ENCODE data around the gene DCUN1D3.
A peak's percentile ranks its signal among the peaks of the same experiment; 100 is the strongest.

The DCUN1D3 gene

DNA sequence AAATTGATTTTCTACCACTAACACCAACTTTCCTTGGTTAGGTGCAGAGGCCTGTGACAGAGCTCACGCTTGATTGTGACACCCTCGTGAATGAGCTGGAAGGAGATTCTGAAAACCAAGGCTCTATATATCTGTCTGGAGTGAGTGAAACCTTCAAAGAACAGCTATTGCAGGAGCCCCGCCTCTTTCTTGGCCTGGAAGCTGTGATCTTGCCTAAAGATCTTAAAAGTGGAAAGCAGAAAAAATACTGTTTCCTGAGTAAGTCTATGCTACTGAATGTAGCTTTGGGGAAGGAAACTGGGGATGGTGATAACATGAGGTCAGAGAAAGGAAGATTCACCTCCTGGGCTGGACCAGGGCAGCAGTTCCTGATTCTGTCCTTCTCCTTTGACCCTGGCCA lies 55.6 kb downstream of the DCUN1D3 start:
- Histone ChIP-seq H3K36me3 (ENCODE audit: control insufficient read depth, insufficient read depth, low read length) (no peaks in the 10 kb centered on the region), H3K4me3 (ENCODE audit: insufficient read depth, low read depth, low read length, poor library complexity, severe bottlenecking) (no peak overlapping the region), H3K9me3 (ENCODE audit: control insufficient read depth, low read length) (no peaks in the 10 kb centered on the region), H3K4me1 (ENCODE audit: control insufficient read depth, insufficient read depth, low read length, poor library complexity, severe bottlenecking) (no peaks in the 10 kb centered on the region), H3K27ac (ENCODE audit: insufficient read depth, low read length, poor library complexity, severe bottlenecking) (no peak overlapping the region), H3K27me3 (replicated peaks; ENCODE audit: control insufficient read depth, insufficient read depth, low read length, poor library complexity, severe bottlenecking) (no peaks in the 10 kb centered on the region)
- peak in 1 of 3 donors; percentile 4 for DNase-seq

DNA sequence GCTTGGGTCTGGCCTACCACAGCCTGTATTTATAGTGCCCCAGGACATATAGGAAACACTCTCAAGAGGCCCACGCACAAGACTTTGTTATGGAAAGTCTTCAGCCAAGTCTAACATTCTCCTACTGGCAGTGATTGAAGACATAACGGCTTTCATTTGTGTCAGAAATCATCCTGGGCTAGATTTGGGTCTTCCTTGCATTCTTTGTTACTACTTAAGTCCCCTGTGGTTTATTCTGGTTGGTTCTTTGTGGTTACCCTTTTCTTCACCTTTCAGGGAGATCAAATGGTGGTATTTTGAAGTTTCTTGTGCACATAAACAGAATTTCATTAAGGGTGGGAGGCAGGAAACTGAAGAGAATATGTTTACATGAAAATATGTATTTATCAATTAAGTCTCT lies 56.1 kb downstream of the DCUN1D3 start:
- Histone ChIP-seq H3K4me3 (ENCODE audit: insufficient read depth, low read depth, low read length, poor library complexity, severe bottlenecking) (no peak overlapping the region), H3K36me3 (ENCODE audit: control insufficient read depth, insufficient read depth, low read length) (no peaks in the 10 kb centered on the region), H3K27me3 (replicated peaks; ENCODE audit: control insufficient read depth, insufficient read depth, low read length, poor library complexity, severe bottlenecking) (no peaks in the 10 kb centered on the region), H3K27ac (ENCODE audit: insufficient read depth, low read length, poor library complexity, severe bottlenecking) (no peak overlapping the region), H3K4me1 (ENCODE audit: control insufficient read depth, insufficient read depth, low read length, poor library complexity, severe bottlenecking) (no peaks in the 10 kb centered on the region), H3K9me3 (ENCODE audit: control insufficient read depth, low read length) (no peaks in the 10 kb centered on the region)
- DNase-seq: no peak

DNA sequence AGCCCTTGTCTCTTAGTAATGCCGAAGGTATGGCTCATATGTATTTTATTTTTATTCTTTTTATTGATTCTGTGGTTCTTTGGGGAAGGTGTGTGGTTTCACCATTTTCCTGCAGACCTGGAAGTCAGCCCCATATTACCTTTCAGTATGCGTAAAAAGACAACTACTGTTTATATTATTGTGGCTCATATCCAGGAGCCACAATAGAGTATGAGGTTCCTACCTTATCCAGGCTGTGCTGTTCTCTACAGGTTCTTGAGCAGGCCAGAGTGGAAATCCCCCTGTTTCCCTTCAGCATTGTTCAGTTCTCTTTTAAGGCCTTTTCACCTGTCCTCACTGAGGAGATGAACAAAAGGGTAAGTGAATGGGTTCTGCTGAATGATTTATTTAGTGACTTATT lies 60.7 kb downstream of the DCUN1D3 start:
- DNase-seq: no peak
- H3K27me3 ChIP-seq (replicated peaks; ENCODE audit: control insufficient read depth, insufficient read depth, low read length, poor library complexity, severe bottlenecking): no peaks in the 10 kb centered on the region
- H3K36me3 ChIP-seq (ENCODE audit: control insufficient read depth, insufficient read depth, low read length): no peaks in the 10 kb centered on the region
- no peak overlapping the region for H3K27ac ChIP-seq (ENCODE audit: insufficient read depth, low read length, poor library complexity, severe bottlenecking)
- no peak overlapping the region for H3K4me3 ChIP-seq (ENCODE audit: insufficient read depth, low read depth, low read length, poor library complexity, severe bottlenecking)
- H3K9me3 ChIP-seq (ENCODE audit: control insufficient read depth, low read length): no peaks in the 10 kb centered on the region
- no peaks in the 10 kb centered on the region for H3K4me1 ChIP-seq (ENCODE audit: control insufficient read depth, insufficient read depth, low read length, poor library complexity, severe bottlenecking)

DNA sequence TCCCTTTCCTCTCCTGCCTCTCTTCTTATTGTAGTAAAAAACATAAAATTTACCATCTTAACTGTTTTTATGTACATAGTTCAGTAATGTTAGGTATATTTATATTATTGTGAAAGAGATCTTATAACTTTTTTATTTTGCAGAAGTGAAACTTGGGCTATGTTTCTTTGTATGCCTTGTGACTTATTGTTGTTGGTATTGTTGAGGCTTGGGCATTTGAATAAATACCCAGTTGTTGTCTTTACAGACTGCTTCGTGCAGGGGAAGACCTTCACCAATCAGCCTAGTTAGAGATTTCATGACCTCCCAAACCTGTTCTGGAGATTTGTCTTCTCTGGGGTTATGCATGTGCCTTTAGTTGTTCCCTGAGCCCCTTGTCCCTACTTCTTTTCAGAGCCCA lies 61.9 kb downstream of the DCUN1D3 start:
- Histone ChIP-seq H3K27ac (ENCODE audit: insufficient read depth, low read length, poor library complexity, severe bottlenecking) (no peak overlapping the region), H3K9me3 (ENCODE audit: control insufficient read depth, low read length) (no peaks in the 10 kb centered on the region), H3K36me3 (ENCODE audit: control insufficient read depth, insufficient read depth, low read length) (no peaks in the 10 kb centered on the region), H3K4me3 (ENCODE audit: insufficient read depth, low read depth, low read length, poor library complexity, severe bottlenecking) (no peak overlapping the region), H3K27me3 (replicated peaks; ENCODE audit: control insufficient read depth, insufficient read depth, low read length, poor library complexity, severe bottlenecking) (no peaks in the 10 kb centered on the region), H3K4me1 (ENCODE audit: control insufficient read depth, insufficient read depth, low read length, poor library complexity, severe bottlenecking) (no peaks in the 10 kb centered on the region)
- DNase-seq: no peak

DNA sequence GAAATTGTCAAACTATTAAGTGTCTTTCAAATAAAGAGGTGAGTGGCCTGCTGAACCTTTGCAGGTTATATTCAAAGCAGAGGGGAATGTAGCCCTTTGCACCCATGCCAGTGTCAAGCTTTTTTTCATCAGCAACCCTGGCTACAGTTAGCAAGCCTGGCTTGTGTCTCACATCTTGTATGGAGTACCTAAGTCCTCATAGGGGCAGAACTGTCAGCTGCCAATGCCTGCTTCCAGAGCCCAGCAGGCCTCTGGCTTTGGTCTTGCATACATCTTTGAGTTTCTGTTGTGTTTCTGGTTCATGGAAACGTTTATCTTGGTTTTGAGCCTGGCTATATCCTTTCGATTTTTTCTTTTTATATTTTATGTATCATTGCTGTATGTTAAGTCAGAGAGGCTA lies 67.1 kb downstream of the DCUN1D3 start:
- Histone ChIP-seq H3K9me3 (ENCODE audit: control insufficient read depth, low read length) (no peaks in the 10 kb centered on the region), H3K4me1 (ENCODE audit: control insufficient read depth, insufficient read depth, low read length, poor library complexity, severe bottlenecking) (no peaks in the 10 kb centered on the region), H3K36me3 (ENCODE audit: control insufficient read depth, insufficient read depth, low read length) (no peaks in the 10 kb centered on the region), H3K4me3 (ENCODE audit: insufficient read depth, low read depth, low read length, poor library complexity, severe bottlenecking) (no peak overlapping the region), H3K27ac (ENCODE audit: insufficient read depth, low read length, poor library complexity, severe bottlenecking) (no peak overlapping the region), H3K27me3 (replicated peaks; ENCODE audit: control insufficient read depth, insufficient read depth, low read length, poor library complexity, severe bottlenecking) (no peaks in the 10 kb centered on the region)
- DNase-seq: no peak

DNA sequence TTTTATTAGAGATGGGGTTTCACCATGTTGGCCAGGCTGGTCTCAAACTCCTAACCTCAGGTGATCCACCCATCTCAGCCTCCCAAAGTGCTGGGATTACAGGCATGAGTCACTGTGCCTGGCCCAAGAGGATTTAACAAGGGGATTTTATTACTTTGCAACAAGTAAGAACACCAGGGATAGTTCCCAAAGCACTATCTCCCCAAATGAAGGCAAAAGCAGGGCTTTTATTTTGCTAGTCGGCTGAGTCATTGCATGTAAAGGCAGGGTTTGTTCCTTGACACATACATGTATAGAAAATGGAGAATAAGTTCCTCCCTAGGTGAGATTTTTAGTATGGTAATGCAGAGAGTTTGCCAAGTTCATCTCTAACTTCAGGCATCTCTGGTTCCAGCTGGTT lies 69.8 kb downstream of the DCUN1D3 start:
- no peak for DNase-seq
- no peak overlapping the region for H3K27ac ChIP-seq (ENCODE audit: insufficient read depth, low read length, poor library complexity, severe bottlenecking)
- H3K27me3 ChIP-seq (replicated peaks; ENCODE audit: control insufficient read depth, insufficient read depth, low read length, poor library complexity, severe bottlenecking): no peaks in the 10 kb centered on the region
- H3K36me3 ChIP-seq (ENCODE audit: control insufficient read depth, insufficient read depth, low read length): no peaks in the 10 kb centered on the region
- H3K4me3 ChIP-seq (ENCODE audit: insufficient read depth, low read depth, low read length, poor library complexity, severe bottlenecking): no peak overlapping the region
- no peaks in the 10 kb centered on the region for H3K9me3 ChIP-seq (ENCODE audit: control insufficient read depth, low read length)
- no peaks in the 10 kb centered on the region for H3K4me1 ChIP-seq (ENCODE audit: control insufficient read depth, insufficient read depth, low read length, poor library complexity, severe bottlenecking)

DNA sequence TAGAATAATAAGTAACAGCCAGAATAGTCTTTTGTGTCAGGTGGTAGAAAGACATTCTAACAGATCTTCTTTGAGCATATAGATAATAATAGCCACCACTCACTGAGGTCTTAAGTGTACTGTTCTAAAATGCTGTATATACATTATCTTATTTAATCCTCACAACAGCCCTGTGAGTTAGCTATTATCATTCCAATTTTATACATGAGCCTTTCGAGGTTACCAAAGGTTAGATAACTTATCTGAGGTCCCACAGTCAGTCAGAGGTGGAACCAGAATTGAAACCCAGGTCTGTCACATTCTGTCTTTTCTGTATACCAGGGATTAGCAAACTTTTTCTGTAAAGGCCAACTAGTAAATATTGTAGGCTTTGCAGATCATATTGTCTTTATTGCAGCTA lies 70.6 kb downstream of the DCUN1D3 start:
- Histone ChIP-seq H3K4me1 (ENCODE audit: control insufficient read depth, insufficient read depth, low read length, poor library complexity, severe bottlenecking) (no peaks in the 10 kb centered on the region), H3K27me3 (replicated peaks; ENCODE audit: control insufficient read depth, insufficient read depth, low read length, poor library complexity, severe bottlenecking) (no peaks in the 10 kb centered on the region), H3K36me3 (ENCODE audit: control insufficient read depth, insufficient read depth, low read length) (no peaks in the 10 kb centered on the region), H3K9me3 (ENCODE audit: control insufficient read depth, low read length) (no peaks in the 10 kb centered on the region), H3K27ac (ENCODE audit: insufficient read depth, low read length, poor library complexity, severe bottlenecking) (no peak overlapping the region), H3K4me3 (ENCODE audit: insufficient read depth, low read depth, low read length, poor library complexity, severe bottlenecking) (no peak overlapping the region)
- DNase-seq: no peak

DNA sequence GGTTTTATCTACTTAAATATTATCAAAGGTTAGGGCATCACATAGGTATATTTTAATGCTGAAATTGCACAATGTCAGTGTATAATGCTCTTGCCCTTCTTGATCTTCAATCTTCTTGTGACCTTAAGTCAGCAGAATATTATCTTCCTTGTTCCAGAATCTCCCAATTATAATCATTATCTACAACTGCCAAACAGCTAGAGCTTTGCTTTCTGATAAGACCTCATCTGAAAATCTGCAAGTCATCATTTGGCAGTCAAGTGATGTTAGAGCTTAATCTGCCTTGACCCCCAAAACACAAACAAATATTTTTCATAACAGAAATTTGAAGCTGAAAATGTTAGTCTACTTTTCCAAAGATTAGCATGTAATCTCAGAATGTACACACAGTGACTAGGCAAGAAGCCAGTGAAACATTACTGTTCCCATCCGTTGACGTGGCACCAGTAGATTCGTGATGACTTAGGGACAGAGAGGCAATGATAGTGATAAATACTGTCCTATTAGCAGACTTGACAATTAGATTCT lies 74.1 kb downstream of the DCUN1D3 start:
- Histone ChIP-seq H3K27me3 (replicated peaks; ENCODE audit: control insufficient read depth, insufficient read depth, low read length, poor library complexity, severe bottlenecking) (no peaks in the 10 kb centered on the region), H3K9me3 (ENCODE audit: control insufficient read depth, low read length) (no peaks in the 10 kb centered on the region), H3K27ac (ENCODE audit: insufficient read depth, low read length, poor library complexity, severe bottlenecking) (no peak overlapping the region), H3K4me1 (ENCODE audit: control insufficient read depth, insufficient read depth, low read length, poor library complexity, severe bottlenecking) (no peaks in the 10 kb centered on the region), H3K36me3 (ENCODE audit: control insufficient read depth, insufficient read depth, low read length) (no peaks in the 10 kb centered on the region), H3K4me3 (ENCODE audit: insufficient read depth, low read depth, low read length, poor library complexity, severe bottlenecking) (no peak overlapping the region)
- DNase-seq: no peak

DNA sequence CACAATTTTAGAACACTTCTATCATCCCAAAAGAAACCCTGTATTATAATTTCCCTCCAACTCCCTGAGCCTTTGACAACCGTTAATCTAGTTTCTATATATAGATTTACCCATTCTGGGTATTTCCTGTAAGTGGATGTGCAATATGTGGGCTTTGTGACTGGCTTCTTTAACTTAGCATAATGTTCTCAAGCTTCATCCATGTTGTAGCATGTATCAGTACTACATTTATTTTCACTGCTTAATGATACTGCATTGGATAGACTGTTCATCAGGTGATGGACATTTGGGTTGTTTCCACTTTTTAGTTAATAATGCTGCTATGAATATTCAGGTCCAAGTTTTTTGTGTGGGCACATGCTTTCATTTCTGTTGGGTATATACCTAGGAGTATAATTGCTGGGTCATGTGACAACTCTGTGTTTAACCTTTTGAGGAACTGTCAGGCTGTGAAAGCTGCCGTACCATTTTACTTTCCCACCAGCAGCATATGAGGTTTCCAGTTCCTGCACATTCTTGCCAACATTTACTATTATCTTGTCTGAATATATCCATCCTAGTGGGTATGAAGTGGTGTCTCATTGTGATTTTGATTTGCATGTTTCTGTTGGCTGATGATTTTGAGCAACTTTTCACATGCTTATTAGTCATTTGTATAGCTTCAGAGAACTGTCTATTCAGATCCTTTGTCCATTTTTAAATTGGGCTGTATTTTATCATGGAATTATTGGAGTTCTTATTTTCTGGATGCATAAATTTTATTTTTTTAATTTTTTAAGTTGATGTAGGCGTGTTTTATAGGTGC lies 77.4 kb downstream of the DCUN1D3 start:
- no peaks in the 10 kb centered on the region for H3K4me1 ChIP-seq (ENCODE audit: control insufficient read depth, insufficient read depth, low read length, poor library complexity, severe bottlenecking)
- no peak overlapping the region for H3K27ac ChIP-seq (ENCODE audit: insufficient read depth, low read length, poor library complexity, severe bottlenecking)
- H3K36me3 ChIP-seq (ENCODE audit: control insufficient read depth, insufficient read depth, low read length): no peaks in the 10 kb centered on the region
- no peaks in the 10 kb centered on the region for H3K27me3 ChIP-seq (replicated peaks; ENCODE audit: control insufficient read depth, insufficient read depth, low read length, poor library complexity, severe bottlenecking)
- H3K9me3 ChIP-seq (ENCODE audit: control insufficient read depth, low read length): no peaks in the 10 kb centered on the region
- H3K4me3 ChIP-seq (ENCODE audit: insufficient read depth, low read depth, low read length, poor library complexity, severe bottlenecking): no peak overlapping the region
- DNase-seq: no peak

DNA sequence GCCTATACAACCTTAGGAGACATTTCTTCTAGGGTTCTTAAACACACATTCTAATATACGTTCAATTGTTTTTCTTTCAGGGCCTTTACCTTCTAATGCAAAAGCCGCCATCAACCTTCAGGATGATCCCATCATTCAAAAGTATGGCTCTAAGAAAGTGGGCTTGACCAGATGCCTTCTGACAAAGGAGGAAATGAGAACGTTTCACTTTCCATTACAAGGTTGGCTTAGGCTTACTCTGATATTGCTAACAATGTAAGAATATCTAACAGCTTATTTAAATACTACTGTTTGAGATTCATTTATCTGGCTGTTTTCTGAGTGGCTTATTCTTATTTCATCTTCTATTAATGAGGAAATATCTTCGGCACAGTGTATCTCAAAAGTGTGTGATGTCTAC lies 78.5 kb downstream of the DCUN1D3 start:
- Histone ChIP-seq H3K4me3 (ENCODE audit: insufficient read depth, low read depth, low read length, poor library complexity, severe bottlenecking) (no peak overlapping the region), H3K4me1 (ENCODE audit: control insufficient read depth, insufficient read depth, low read length, poor library complexity, severe bottlenecking) (no peaks in the 10 kb centered on the region), H3K36me3 (ENCODE audit: control insufficient read depth, insufficient read depth, low read length) (no peaks in the 10 kb centered on the region), H3K27ac (ENCODE audit: insufficient read depth, low read length, poor library complexity, severe bottlenecking) (no peak overlapping the region), H3K27me3 (replicated peaks; ENCODE audit: control insufficient read depth, insufficient read depth, low read length, poor library complexity, severe bottlenecking) (no peaks in the 10 kb centered on the region), H3K9me3 (ENCODE audit: control insufficient read depth, low read length) (no peaks in the 10 kb centered on the region)
- no peak for DNase-seq
